Glutamatergic neuron (in vitro differentiated cells): ENCODE data around the gene CCDC106. TPM values are rescaled to one million over a fixed set of nuclear protein-coding genes. Genes with fewer than 3 reads are reported as not detected.

Experiments used
- DNase-seq: peaks from one replicate; pipeline ENCODE4 v3.0.0; 2022
- H3K27ac Mint-ChIP-seq: one replicate; pipeline ENCODE4 v1.8.0; 2020; ENCODE audit warnings: mild to moderate bottlenecking, mixed read lengths, inconsistent platforms; ENCODE audit not compliant: unreplicated experiment
- H3K27me3 Mint-ChIP-seq: one replicate; pipeline ENCODE4 v1.8.0; 2020; ENCODE audit warnings: mild to moderate bottlenecking, moderate library complexity, mixed read lengths, inconsistent platforms; ENCODE audit not compliant: unreplicated experiment
- H3K36me3 Mint-ChIP-seq: one replicate; pipeline ENCODE4 v1.8.0; 2020; ENCODE audit warnings: mild to moderate bottlenecking, mixed read lengths, inconsistent platforms; ENCODE audit not compliant: unreplicated experiment
- H3K4me1 Mint-ChIP-seq: one replicate; pipeline ENCODE4 v1.8.0; 2020; ENCODE audit warnings: mild to moderate bottlenecking, low read depth, mixed read lengths, inconsistent platforms; ENCODE audit not compliant: unreplicated experiment
- H3K4me3 Mint-ChIP-seq: one replicate; pipeline ENCODE4 v1.8.0; 2020; ENCODE audit warnings: mild to moderate bottlenecking, mixed read lengths, inconsistent platforms; ENCODE audit not compliant: unreplicated experiment
- H3K9me3 Mint-ChIP-seq: one replicate; pipeline ENCODE4 v1.8.0; 2020; ENCODE audit warnings: mild to moderate bottlenecking, moderate library complexity, mixed read lengths, inconsistent platforms; ENCODE audit not compliant: unreplicated experiment
- CTCF ChIP-seq: fragments of 200-600 bp; sonication (generic); IDR thresholded peaks from one replicate; pipeline ENCODE4 v1.5.0; 2021; ENCODE audit not compliant: partially characterized antibody, unreplicated experiment
- total RNA-seq: library from RNA; stranded (reverse); fragmentation: NEBNext Ultra II Directional; extraction: Animal tissue kit (Norgen Biotek cat#: 25700); gene quantifications from one replicate; pipeline ENCODE4 v1.2.1, GENCODE V29; 2021; ENCODE audit not compliant: unreplicated experiment

CCDC106 gene
- total RNA-seq, 1 donor from 2014 or later, result 32.1 TPM

- Mint-ChIP-seq H3K9me3 (peaks cover 16% of the 10 kb centered on the region), H3K36me3 (no peaks in the 10 kb centered on the region), H3K27ac (peak overlapping the region; percentile 98), H3K4me1 (peaks cover 16% of the 10 kb centered on the region), H3K4me3 (peak overlapping the region; percentile 97), H3K27me3 (peaks cover 13% of the 10 kb centered on the region)
- peak; percentile 99 for TF ChIP-seq CTCF
- peak; percentile 97 for DNase-seq
Measured at GRCh38 chr19:55653651-55654322, 5.8 kb downstream of the CCDC106 start.

- H3K36me3 Mint-ChIP-seq, result no peaks in the 10 kb centered on the region
- H3K4me1 Mint-ChIP-seq, result peaks cover 17% of the 10 kb centered on the region
- H3K4me3 Mint-ChIP-seq, result peak overlapping the region; percentile 97
- H3K27me3 Mint-ChIP-seq, result peaks cover 13% of the 10 kb centered on the region
- H3K9me3 Mint-ChIP-seq, result peaks cover 16% of the 10 kb centered on the region
- peak; percentile 99 for DNase-seq
- TF ChIP-seq CTCF, result no peak
- H3K27ac Mint-ChIP-seq, result peak overlapping the region; percentile 98
Measured at GRCh38 chr19:55654323-55654867, 6.4 kb downstream of the CCDC106 start.

DNA sequence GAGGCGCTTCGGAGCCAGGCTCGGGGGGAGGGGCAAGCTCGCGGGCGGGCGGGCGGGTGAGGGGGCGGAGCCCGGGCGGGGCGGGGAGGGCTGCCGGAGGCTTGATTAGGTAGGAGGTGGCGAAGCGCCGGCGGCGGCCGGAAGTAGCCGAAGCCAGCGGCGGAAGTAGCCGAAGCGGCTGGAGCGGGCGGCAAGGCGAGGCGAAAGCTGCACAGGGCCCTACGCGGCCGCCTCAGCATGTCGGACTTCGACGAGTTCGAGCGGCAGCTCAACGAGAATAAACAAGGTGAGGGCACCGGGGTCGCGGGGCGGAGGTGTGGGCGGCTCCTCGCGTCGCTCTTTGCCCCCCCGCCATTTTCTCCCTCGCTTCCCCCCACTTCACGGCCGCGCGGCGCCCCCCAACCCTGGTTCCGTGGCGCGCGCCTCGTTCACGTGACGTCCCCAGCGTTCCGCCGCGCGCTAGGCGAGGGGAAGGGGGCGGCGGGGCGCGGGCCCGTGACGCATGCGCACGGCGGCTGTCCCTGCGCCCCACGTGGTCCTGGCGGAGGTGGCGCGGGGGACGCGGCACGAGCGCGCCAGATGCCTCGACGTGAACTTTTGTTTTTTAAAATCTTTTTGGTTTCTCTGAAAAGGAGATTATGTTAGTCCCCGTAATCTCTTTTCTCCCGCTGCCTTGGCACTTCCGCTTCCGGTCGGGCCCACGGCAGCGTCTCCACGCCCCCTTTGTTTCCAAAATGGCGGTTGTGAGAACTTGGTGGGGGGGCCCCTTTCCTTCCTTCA, 7.0 kb downstream of the CCDC106 start, which contains the start of gene U2AF2:
TSS of gene U2AF2 (plus strand) at position 168 of the 780 bp plus-strand sequence. CDS start at position 238, 70 bp downstream.
- Mint-ChIP-seq H3K9me3 (peaks cover 18% of the 10 kb centered on the region), H3K36me3 (no peaks in the 10 kb centered on the region), H3K4me1 (peaks cover 20% of the 10 kb centered on the region), H3K4me3 (peak within 1 kb of the TSS; percentile 97), H3K27me3 (peaks cover 11% of the 10 kb centered on the region), H3K27ac (peak within 1 kb of the TSS; percentile 98)
- no peak for TF ChIP-seq CTCF
- peak; percentile 98 for DNase-seq

DNA sequence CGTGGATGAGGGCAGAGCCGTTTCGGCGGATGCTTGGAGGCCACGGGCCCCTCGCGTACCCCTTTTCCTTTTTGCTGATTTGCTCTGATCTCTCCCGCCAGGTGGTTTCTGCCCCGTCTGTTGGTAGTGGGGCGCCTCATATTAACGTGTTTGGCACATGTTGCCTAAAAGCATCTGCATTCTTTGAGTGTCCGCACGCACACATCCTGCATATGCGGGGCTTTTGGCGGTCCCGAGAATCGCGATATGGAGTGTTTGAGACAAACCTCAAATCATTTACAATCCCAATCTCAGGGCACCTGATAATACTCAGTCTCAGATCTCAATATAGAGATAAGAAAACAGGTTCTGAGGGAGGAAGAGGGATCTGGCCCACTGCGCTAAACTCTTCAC, 7.6 kb downstream of the CCDC106 start:
- H3K4me1 Mint-ChIP-seq, result peaks cover 20% of the 10 kb centered on the region
- H3K27me3 Mint-ChIP-seq, result peaks cover 11% of the 10 kb centered on the region
- no peak for TF ChIP-seq CTCF
- H3K36me3 Mint-ChIP-seq, result no peaks in the 10 kb centered on the region
- DNase-seq, result no peak
- H3K9me3 Mint-ChIP-seq, result peaks cover 18% of the 10 kb centered on the region
- peak overlapping the region; percentile 88 for H3K27ac Mint-ChIP-seq
- H3K4me3 Mint-ChIP-seq, result peak overlapping the region; percentile 97
